ENCODE data around the gene USP44.

The USP44 gene

DNA sequence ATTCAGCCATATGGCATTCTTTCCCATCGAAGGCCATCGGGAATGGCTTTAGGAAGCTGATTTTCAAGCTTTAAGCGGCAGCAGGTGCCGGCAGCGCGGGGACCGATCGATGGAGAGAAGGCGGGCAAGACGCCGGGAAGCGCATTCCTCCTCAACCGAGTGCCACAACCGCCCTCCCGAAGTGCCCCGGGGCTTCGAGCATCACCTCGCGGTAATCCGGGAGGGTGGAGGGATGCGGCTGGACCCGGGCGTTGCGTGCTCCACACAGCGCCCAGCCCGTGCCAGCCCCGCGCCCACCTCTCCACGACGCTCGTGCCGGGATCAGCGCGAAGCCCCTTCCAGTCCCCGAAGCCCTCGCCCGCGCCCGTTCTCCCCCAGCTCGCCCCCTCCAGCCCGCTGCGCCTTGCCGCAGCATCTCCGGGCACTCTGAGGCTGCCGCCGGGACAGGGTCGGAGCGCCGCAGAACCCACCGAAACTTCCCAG, 3.2 kb downstream of the USP44 start:
- peak; percentile 75 for DNase-seq

DNA sequence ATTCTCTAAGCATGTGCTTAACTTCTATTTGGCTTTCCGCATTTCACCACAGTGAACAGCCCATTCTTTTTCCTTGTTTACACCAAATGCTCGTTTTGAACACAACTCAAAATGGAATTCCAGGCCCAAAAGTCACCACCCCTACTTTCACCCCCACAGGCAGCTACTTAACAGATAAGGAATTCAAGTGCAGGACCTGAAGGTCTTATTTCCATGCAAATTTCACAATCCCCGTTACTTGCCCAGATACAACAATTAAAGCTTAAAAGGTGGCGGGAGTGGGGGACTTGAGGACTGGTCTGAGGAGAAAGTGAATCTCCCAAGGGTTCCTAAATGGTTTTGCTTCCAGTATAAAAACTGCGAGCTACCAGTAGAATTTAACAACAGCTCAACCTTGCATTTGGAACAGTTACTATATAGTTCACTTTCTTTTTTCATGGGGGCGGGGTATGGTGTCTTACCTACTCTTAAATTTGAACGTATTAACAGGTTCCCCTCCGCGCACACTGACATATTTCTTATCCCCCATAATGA, 3.7 kb downstream of the USP44 start:
- DNase-seq, result no peak

DNA sequence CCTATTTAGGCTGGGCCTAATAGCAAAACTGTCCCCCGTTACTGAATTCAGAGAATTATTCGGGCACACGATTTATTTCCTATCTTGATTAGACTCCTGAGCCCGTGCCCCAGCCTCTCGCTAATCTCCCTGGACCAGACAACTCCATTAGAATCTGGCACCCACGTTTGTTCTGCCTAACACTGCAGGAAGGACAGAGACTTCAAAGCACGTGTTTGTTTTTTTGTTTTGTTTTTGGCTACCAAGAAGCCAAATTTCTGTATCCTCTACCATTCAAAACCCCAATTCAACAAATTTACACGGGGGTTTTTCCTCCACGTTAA, 4.8 kb downstream of the USP44 start:
- no peak for DNase-seq

DNA sequence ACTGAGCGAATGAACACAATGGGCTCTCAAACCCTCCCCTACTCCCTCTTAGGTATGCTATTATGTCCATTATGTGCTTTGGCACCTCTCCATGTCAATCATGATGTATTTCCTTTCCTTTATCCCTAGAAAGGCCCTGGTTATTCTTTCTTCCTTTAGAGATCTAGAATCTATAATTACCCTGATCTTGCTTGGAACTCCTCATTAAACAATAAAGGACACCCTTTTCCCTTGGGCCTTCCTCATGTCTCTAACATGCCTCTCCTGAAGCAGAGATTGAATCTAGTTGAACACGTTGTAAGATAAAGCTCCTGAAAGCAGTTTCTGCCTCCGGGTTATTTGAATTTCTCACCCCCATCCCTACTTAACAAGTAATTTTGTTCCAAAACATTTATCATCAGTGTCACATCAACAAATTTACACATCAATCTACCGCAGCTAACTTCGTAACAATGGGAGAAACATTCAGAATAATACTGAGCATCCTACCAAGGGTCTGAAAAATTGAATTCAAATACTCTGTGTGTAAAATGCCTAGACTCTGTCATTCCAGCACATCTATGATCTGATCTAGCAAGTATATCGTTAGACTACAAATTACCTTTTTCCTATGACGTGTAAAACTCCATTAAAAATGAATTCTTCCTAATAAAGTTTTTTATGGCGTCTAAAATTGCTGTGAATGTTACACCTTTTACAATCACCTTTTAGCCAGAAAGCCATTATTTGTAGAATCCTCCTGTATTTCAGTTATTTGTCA, 5.4 kb downstream of the USP44 start:
- DNase-seq, result peak; percentile 44

DNA sequence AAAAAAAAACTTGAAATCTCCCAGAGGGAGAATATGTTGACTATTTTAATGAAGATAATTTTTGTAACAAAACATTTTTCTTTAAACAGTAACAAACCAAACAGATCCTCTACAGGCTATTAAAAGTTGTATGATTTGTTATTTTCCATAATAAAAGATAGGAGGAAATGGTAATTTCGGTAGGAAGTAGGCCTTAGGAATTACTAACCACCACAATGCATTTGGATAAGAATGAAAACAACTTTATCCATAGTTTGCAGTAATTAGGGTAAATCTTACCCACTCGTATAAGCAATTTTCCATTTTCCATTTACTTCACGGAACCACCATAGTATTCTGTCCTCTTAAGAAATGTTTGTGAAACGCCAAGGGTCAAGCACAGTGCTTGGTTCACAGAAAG, 6.0 kb downstream of the USP44 start:
- no peak for DNase-seq

DNA sequence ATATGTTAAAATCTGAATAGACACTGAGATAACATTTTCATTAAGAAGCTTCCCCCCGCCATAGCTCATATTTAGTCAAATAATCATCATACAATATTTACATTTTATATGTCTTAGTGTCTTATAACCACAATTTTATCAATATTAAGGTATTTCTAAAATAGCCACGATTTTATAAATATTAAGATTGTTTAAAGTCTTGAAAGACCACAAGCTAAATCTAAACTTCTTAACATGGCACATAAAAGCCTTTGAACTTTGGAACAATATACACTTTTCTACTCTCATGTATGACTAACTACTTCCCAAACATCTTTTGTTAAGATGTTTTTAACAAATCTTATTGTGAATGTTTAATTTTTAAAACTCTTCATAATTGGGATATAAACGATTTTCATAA, 6.5 kb downstream of the USP44 start:
- DNase-seq, result no peak

DNA sequence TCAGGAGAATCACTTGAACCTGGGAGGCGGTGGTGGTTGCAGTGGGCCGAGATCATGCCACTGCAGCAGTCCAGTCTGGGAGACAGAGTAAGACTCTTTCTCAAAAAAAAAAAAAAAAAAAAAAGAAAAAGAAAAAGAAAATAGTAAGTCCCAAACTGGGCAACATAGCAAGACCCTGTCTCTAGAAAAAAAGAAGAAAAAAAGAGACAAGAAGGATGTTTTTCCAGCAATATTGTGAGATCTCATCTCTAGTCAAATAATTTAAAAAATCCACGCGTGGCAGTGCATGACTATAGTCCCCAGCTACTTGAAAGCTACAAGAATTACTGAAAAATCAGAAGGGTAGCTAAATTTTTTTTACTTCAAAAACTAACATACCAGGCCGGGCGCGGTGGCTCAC, 8.0 kb downstream of the USP44 start:
- DNase-seq, result no peak

- DNase-seq, result no peak
These were observed 9.8 kb downstream of the USP44 start for GRCh38 chr12:95541436-95541835.

DNA sequence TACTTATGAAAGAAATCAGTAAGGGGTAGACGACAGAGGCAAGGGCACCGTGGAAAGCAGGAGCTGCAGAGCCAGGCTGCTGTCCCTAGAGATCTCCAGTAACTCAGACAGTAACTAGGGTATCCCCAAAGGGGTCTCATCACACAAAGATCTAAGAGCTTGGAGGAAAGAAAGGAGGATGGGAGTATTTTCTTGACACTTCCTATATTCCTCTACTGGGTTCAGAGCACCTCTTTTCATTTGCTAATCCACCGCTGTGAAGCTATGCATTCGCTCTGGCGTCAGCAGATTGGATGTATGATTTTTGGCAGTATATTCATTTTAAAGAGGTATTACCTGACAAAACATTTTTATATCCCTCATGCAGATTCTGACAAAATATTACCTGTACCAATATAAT, 12.6 kb downstream of the USP44 start:
- DNase-seq, result no peak

DNA sequence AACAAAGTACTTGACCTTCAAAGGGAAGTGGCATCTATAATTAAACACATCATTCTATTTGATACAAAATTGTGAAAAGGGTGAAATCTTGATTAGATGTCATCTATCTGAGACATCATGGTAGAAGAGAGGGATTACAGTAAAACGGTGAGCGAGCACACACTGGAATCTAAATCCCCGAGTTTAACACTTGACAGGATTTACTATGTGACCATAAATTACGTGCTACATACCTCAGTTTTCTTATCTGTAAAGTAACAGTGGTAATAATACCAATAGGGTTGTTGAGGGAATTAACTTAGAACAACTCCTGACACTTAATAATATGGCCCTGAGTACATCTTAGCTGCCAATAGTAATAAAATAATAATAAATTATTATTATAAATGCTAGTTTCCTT, 13.3 kb downstream of the USP44 start:
- DNase-seq, result no peak

GRCh38 chr12:95533985-95534384, 17.3 kb downstream of the USP44 start:
- no peak for DNase-seq

DNA sequence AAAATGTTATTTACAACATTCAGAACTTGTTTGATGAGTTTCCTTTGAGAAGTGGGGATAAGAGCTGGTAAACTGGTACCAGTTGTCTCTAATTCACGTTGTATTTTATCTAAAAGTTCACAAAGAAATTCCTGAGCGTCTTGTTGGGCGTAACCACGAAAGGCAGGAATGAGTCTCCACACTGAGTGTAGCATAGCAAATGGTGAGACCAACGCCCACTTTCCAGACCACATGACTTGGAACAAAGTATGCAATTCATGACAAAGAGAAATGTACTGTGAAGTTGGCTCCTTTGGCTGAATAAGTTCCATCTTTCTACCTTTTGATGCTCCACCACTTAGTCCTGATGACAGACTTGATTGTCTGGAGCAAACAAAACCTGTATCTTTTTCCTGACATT, 18.4 kb downstream of the USP44 start:
- no peak for DNase-seq

DNA sequence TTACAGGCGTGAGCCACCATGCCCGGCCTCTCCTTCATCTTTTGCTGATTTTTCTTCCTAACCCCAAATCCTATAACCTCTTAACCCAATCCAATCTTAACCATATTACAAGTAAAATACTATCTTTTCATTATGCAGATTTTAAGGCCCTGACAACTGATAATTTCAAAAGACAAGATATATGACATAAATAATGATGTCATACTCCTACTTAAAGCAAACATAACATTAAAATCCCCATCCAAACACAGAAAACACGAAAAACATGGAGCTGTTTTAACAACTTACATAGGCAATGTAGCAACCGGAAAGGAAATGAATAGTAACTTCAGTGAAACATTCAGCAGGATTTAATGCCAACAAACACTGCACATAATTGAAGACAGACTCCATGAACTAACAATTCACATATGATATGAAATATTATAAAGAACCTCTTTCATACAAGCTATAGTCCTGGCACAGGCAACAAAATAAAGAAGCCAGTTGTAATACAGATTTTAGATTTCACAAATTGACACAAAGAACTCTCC, 21.5 kb downstream of the USP44 start:
- no peak for DNase-seq

DNA sequence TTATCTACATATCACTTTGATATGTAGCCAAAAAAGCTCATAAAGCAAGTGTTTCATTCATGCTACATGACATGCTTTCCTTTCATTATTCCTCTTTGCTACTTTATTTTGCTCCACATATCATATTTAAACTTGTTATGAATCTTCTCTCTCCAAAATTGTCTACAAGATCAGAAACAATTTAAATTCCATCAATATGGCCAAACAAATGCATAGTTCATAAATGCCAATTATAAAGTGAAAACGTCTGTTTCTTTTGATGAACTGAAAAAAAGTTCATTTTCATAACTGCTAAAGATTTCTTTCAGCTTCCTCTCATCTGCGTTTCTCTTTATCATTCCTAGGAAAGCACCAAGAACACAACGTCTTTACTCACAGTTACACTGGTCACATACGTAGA, 22.8 kb downstream of the USP44 start:
- no peak for DNase-seq

- DNase-seq, result no peak
These were observed 28.6 kb downstream of the USP44 start for GRCh38 chr12:95522692-95523091.

DNA sequence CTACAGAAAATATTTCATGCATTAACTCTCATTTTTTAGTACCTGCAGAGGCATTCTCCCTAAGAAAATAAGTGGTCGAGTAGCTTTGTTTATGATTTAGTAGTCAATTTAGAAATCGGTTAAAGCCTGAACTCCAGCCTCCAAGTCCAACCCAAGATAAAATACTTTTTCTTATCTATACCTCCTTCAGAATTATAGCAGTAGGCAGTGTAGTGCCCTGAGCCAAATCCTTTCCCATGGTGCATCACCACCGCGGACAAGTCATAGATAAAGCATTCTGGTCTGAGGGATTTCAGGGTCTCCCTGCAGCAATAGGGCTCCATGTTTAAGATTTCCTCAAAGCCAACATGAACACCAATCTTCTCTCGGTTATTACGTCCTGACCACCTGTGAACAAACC, 30.5 kb downstream of the USP44 start:
- no peak for DNase-seq

GRCh38 chr12:95518944-95519343, 32.3 kb downstream of the USP44 start:
- DNase-seq, result no peak

GRCh38 chr12:95517246-95517645, 34.0 kb downstream of the USP44 start:
- DNase-seq, result no peak

DNA sequence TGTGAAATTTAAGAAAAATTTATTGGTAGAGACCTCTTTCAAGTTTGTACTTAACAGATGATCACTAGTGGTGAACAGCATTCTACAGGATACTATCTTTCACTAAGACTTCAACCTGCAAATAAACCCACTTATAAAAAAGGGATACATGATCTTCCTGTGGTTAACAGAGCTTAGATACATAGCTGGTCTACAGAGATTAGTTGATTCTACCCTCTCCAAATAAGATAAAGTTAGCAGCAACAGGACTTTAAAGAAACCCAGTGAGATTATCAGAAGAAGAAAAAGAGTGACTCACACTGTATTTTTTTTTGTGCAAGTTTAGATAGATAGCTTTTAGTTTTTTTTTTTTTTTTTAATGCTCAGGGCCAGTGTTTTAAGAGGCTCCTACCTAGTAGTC, 34.5 kb downstream of the USP44 start:
- no peak for DNase-seq

DNA sequence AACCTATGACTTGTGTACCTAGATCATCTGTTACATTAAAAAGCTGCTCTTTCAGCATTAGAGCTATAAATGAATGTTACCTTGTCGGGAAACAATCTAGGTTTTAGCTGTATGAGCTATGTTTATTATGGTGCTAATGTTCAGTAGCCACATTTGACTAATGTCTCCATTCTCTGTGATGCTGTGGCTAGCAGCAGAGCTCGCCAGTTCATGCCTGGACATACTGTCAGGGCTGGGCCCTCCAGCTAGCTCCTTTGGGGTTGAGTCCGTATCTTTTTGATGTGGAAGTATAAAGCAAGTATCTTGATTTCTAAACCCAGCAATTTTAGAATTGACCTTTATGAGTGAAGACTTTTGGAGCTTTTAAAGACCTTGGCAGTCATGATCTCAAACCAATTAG, 36.1 kb downstream of the USP44 start:
- no peak for DNase-seq

- DNase-seq, result no peak
These were observed 37.7 kb downstream of the USP44 start for GRCh38 chr12:95513599-95513998.

DNA sequence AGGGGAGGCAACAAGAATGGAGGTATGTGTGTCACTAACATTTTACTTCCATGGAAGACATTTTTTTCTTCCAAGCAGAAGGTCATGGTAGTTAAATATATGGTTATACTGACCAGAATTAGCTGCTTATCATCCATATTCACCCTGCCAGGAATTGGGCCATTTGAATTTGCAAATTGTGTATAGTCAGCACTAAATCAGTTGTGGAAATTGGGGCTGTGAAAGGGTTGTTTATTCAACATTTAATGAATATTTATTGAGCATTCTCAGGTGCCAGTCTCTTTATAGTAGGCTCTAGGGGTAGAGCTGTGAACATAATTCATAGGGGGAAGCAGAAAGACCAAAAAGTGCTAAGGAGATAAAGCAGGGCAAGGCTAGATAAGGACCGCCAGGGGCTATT, 39.3 kb downstream of the USP44 start:
- no peak for DNase-seq

GRCh38 chr12:95509300-95509699, 42.0 kb downstream of the USP44 start:
- no peak for DNase-seq

GRCh38 chr12:95506707-95507523, 44.4 kb downstream of the USP44 start:
- DNase-seq, result no peak
